Activated T-helper 1 cell treated with Interleukin-2 at 50 U/mL for 16 hours (primary cell): ENCODE data around the gene ZBP1.

Experiments
- DNase-seq: peaks from one replicate; pipeline ENCODE4 v3.0.0-alpha.2; 2020; ENCODE audit warnings: low read depth

ZBP1 gene

DNA sequence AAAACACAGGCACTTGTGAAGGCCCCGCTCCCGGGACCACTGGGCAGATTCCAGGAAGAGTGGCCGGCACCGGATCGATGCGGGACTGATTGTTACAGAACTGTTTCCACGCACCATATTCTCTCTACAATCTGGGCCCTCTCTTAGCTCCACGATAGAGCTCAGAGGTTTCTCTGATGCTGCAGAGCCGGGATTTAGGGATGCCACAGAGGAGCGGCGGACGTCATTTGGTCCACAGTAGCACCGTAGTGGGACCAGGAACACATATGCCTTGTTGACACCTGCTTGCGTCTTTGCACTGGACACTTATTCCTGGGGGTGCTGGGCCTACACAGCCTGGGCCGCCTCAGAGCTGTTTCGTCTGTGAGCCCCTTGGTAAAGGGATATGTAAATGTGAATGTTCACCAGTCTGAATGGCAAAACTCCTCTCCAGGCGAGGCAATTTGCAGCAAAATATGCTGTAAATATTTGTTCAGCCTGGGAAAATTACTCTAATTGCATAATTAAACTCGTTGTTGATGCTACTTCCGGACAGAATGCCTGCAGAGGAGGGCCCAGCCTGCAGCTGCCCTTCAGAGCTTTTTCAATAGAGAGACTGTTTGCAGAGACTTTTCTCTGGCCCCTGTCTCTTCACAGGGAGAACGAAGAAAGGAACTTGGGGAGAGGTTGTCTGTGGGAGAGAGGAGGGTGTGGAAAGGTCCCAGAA is 49.9 kb downstream of the ZBP1 start:
- DNase-seq = no peak

DNA sequence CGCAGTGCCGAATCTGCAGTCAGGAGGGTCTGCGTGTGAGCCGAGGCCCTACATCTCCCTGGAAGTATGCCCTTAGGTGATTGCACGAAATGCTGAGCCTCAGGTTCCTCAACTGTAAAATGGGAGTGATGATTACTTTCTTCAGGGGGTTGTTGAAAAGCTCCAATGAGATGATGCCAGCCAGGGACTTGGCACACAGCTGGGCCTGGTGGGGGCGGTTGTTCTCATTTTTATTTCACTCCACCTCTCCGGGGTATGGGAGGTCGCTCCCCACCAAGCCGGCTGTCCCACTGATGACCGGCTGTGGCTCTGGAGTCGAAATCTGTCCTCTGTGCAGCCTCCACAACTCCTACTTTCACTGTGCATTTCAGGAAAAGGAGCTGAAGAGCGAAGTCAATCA is 51.3 kb downstream of the ZBP1 start:
- no peak for DNase-seq

DNA sequence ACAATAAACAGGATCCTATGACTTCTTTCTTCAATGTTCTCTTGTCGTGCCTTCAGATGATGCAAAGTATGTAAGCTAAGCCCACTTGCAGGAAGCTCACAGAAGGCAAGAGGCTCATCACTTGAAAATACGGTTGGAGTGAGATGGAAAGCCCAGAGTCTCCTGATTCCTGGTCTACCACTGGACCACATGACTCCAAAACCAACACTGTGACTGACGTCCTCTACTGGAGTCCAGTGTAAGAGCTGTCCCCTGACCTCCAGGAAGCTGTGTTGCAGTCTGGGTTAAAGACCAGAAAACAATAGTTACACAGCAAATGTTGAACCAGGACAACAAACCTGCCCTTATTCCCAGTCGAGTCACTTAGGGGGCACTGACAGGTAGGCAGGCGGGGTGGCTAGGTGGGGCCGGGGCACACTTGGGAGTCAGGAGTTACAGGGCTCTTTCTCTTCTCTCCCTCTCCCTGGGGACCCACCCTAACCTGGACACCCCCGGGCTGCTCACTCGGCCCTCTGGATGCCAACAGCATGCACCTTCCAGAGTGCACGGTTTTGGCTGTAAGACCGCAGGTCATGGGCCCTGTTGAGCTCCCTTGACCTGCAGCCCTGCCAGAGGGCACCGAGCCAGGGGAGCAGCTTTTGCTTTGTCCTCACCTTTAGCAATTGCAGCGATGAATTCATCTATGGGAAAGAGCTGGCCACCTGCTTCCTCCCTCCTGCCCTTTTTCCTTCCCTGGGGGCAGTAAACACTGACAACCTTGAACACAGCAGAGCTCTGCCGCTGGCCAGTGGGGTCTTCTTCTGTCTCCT is 51.9 kb downstream of the ZBP1 start:
- no peak for DNase-seq

DNA sequence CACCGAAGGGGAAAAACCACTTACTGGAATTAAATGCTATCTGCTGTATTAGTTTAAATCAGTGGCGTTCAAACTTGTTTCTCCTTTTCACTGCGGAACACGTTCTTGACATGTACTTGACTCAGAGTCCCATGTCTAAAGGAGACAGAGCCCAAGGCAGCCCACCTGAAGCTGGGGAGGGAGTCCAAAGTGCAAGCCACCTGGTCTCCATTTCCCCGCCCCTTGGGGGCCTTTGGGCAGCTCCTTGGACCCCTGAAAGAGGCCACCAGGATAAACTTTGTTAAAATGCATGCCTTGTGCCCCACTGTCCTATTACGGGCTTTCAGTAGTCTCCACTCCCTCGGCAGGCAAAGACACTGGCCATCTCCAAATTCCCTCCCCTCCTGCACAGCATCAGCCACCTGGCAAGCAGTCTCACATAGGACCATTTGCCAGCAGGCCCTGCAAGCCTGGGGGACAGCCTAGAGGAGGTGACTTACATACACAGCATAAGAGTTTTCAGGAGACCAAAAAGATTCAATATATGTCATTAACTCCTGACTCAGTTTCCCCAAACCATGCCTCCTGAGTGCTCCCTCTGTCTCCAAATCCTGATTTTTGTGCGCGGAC is 52.7 kb downstream of the ZBP1 start:
- DNase-seq = no peak

DNA sequence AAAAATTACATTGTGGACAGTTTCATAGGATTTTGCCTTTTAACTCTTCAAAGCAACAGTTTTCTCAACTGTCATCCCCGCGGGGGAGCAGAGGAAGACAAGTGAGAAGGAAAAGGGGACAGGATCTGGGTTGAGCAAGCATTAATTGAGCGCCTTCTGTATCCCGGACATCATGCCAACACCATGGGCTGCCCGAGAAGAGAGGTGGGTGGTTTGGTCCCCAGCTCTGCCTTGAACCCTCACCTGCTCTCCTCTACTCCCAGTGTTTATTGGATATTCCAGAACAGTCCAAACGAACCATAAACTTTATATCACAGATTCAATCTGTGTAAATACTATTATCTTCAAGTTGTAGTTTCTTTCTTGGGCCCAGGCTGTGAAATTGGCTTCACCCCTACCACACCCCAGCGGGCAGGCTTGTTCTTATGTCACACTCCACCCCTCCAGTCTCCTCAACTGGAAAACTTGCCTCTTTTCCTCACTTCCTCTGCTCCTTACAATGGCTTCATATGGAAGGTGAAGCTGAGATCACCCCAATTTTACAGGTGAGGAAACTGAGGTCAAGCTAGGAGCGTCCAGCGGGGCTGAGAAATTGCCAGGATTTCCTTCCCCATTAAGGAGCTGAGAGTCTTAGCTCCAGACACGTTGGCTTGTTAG is 53.3 kb downstream of the ZBP1 start:
- DNase-seq = no peak

DNA sequence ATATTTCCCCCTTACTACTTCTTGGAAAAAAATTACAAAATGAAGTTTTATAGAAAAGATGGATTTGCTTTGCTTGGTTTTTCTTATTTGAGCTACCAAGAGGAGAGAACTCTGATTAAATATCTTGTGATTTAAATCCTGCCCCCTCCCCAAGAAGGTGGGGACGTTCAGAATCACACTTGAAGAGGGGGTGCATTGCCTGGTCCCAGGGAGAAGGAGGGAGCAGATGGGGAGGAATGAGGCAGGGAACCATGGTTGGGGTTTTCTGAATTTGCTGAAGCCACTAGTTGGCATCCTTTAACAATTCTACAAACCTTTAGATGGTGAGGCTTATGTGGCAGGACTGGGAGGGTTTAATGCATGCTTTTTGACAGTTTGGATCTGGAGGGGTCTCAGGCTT is 53.8 kb downstream of the ZBP1 start:
- DNase-seq = no peak

DNA sequence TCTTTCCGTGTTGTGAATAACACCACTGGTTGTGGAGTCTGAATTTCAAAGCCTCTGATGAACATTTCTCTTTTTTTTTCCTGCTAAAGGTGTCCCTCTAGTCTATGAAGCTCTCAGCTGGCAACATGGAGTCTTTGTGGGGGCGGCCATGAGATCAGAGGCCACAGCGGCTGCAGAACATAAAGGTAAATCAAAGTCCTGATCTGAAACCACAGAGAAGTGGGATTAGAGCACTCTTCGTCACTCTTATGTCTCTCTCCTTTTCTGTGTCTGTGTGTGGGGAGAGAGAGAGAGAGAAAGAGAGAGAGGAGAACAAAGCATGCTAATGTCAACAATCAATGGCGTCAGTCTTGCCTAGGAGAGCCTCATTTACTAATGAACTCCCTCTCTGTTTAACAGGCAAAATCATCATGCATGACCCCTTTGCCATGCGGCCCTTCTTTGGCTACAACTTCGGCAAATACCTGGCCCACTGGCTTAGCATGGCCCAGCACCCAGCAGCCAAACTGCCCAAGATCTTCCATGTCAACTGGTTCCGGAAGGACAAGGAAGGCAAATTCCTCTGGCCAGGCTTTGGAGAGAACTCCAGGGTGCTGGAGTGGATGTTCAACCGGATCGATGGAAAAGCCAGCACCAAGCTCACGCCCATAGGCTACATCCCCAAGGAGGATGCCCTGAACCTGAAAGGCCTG is 55.1 kb downstream of the ZBP1 start:
- DNase-seq = no peak

DNA sequence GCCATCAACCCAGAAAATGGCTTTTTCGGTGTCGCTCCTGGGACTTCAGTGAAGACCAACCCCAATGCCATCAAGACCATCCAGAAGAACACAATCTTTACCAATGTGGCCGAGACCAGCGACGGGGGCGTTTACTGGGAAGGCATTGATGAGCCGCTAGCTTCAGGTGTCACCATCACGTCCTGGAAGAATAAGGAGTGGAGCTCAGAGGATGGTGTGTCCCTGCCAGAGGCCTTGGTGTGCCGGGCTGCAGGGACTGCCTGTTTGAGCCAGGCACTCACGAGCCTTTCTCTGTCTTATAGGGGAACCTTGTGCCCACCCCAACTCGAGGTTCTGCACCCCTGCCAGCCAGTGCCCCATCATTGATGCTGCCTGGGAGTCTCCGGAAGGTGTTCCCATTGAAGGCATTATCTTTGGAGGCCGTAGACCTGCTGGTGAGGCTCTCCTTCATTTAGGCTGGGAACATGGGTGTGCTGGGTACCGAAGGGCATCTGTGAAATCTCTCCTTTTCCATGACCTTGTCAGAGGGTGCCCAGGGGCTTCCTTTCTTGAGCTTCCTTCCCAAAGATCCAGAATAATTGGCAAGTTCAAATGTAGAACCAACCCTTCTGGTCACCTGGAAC is 55.9 kb downstream of the ZBP1 start:
- no peak for DNase-seq

DNA sequence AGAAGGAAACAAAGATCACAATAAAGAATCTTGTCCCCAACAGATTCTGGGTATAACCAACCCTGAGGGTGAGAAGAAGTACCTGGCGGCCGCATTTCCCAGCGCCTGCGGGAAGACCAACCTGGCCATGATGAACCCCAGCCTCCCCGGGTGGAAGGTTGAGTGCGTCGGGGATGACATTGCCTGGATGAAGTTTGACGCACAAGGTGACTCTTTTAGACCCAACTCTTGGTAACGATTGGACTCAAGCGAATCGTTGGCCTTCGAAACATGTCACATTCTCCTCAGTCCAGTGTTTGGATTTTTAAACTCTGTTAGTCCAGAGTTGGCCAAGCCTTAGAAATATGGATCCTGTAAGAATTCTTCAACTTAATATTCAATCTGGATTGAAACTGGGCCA is 56.7 kb downstream of the ZBP1 start:
- DNase-seq = no peak

DNA sequence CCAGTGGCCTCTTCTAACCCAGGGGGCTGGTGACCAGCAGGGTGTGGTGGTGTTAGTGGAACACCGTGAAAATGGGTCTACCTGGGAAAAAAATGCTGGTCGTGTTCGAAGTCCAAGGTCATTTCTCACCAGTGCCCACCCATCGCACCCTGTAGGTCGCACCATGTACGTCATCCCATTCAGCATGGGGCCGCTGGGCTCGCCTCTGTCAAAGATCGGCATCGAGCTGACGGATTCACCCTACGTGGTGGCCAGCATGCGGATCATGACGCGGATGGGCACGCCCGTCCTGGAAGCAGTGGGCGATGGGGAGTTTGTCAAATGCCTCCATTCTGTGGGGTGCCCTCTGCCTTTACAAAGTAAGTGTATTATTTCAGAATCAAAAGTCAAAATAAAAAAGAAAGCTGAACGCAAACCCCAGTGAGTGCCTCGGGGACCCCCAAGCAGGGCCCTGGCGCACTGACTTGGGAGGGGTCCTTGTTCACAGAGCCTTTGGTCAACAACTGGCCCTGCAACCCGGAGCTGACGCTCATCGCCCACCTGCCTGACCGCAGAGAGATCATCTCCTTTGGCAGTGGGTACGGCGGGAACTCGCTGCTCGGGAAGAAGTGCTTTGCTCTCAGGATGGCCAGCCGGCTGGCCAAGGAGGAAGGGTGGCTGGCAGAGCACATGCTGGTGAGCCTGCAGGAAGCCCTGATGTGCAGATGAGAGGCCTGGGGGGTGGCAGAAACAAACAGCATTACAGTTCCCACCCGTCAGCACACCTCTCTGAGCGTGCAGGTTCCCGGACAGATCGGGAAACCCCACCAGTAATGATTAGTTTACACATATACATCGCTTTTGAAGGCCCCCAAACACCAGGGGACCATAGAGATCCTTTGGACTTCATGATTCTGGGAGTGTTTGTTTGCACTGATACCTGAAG is 57.4 kb downstream of the ZBP1 start:
- no peak for DNase-seq

DNA sequence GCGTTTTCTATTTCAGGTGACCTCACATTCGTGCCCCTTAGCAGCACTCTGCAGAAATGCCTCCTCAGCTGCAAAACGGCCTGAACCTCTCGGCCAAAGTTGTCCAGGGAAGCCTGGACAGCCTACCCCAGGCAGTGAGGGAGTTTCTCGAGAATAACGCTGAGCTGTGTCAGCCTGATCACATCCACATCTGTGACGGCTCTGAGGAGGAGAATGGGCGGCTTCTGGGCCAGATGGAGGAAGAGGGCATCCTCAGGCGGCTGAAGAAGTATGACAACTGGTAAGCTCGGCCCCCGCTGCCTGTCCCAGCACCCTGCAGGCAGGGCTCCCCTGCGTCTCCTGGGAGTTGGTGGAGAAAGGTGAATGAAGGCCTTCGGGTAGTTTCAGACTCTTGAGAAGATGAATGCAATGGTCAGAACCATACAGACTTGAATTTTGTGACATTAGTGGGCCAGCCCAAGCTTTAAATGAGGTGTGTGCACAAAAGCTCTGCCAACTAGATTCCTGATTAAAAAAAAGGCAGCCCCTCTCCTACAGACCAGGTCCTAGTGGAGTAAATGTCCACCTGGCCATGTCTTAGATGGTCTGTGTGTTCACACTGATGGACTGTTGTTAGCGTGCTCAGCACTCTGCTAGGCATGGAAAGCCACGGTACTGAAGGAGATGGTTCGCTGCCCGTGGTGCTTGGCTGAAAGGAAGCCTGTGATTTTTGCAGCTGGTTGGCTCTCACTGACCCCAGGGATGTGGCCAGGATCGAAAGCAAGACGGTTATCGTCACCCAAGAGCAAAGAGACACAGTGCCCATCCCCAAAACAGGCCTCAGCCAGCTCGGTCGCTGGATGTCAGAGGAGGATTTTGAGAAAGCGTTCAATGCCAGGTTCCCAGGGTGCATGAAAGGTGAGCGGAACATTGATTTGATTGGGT is 58.6 kb downstream of the ZBP1 start:
- no peak for DNase-seq

DNA sequence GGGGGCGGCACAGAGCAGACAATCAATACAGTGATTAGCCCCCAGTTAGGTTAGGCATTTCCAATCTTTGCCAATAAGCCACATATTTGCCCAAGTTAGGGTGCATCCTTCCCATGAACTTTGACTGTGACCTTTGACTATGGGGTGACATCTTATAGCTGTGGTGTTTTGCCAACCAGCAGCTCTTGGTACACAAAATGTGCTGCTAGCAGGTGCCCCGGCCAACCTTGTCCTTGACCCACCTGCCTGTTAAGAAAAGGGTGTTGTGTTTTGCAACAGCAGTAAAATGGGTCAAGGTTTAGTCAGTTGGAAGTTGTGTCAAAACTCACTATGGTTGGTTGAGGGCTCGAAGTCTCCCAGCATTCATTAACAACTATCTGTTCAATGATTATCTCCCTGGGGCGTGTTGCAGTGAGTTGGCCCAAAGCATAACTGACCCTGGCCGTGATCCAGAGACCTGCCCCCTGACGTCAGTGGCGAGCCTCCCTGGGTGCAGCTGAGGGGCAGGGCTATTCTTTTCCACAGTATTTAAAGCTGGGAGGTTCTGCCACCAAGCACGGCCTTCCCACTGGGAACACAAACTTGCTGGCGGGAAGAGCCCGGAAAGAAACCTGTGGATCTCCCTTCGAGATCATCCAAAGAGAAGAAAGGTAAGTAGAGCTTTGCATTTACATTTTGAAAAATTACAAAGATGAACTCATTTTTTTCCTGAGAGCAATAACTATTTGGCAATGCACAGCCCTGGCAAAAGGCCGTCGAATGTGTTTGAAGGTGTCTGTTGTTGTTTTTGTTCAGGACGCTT is 59.5 kb downstream of the ZBP1 start, which contains the start of gene PCK1:
Gene PCK1 (plus strand): TSS at position 557 of the 802 bp plus-strand sequence. CDS start 302 bp downstream, outside the sequence.
- no peak for DNase-seq

DNA sequence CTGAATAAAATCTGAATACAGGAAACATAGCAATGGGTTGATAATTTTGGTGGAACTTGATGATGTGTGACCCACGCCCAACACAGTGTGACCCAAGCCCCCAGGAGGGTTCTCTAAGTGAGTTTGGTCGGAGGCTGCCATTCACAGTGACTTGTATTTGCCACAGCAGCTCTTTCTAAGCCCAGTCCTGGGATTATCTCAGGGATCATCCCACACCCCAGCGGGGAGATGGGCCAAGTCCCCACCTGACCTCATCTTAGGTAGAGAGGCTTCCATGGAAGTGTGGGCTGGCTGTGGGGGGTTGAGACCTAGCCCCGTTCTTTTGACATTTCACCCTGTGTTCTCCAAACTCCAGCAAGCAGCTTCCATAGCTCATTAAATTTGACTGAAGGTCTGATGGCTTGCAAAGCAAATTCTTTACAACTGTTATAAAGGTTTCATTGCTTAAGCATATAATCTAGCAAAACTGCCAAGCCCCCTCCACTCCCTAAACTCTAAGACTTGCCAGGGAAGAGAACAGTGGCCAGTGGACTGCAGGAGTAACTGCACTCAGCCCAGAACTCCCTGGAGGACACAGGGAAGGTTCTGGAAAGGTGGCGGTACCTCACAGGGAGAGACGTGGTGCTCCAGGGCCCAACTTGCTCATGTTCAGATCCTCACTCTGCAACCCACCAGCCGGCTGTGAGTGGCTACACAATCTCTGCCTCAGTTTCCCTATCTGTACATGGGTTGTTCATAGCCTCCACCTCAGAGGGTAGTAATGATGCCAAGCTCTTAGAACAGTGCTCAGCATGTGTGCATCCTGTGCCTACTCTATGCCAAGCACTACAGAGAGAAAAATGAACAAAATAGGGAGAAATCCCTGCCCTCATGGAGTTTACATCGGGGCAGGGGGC is 60.3 kb downstream of the ZBP1 start:
- DNase-seq = no peak

DNA sequence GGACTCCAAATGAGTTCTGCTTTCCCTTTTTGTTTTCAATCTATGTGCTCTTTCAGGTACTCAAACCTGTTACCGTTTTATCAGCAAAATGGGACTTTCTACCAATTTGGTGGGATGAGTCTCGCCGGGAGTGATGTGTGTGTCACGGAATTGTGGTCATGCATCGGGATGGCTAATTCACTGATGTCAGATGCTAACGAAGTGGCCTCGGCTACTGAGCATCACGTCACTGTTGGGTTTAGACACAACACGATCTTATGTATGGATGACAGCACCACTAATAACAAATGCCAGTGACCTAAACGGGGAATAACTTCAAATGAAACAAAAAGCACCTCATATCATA is 61.0 kb downstream of the ZBP1 start:
- no peak for DNase-seq

DNA sequence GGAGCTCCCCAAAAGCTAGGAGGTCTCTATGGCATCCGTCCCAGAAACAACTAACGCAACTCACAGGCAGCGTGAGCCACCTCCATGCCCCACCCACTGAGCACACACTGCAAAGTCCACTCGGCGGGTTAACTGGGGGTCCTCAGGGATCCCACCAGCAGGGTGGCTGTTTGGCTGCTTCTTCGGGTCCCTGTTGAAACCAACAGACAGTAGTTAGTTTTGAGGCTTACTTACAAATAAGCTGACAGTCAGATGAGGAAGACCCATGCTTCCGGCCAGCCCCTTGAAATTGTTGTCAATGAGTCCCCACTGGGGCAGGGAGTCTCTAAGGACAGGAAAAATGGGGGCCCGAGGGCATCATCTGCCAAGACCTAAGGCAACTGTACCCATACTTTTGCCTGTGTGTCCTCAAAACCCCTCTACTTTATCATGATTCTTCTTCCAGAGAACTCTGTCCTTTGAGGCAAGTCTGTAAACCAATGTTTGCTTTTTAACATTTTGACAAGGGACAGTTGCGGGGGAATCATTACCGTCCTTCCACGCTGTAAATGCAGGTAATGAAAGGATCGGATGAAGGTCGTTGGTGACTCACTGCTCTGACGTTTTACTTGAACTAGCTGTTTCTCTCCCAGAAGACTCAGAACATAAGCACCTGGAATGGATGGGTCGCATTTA is 61.5 kb downstream of the ZBP1 start:
- no peak for DNase-seq

DNA sequence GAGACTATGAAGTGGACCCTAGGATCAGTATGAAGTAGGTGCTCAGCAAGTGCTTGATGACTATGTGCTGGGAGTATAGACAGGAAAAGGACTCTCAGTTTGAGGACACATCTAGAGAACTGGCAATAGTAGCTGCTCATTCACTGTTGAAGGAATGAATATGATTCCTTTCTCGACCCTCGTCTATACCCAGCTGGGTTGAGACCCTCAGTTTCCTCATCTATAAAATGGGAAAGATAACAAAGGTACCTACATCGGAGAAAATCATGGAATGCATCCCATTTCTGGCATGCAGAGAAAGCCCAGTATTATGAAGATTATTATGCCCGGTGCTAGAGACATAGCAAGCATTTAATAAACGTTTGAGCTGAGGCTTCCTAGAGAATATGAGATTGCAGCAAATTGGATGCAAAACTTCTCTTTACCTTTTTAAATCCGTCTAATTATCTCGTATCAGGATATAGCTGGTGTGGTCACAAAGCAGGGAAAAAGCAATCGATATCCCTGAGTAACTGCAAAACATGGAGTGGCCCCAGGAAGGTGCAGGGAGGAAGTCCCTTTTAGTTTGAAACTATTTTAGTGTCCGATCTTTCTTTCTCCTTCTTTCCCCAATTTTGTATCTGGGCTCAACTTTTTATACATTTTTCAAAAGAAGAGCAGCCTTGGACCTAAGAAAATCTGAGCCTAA is 62.2 kb downstream of the ZBP1 start:
- no peak for DNase-seq

DNA sequence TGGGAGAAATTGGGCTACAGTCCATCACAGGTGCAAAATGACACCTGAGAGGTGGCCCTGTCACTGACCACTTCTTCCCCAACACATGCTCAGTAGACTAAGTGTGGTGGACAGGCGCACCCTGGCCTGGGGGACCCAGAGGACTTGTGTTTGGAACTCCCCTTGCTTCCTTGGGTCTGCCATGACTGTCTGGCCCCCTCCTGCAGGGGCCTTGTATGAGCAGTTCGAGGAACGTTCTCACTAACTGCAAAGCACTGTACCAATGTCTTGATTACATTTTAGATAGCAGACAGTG is 63.3 kb downstream of the ZBP1 start:
- DNase-seq = no peak
